Fibroblast of upper back skin (primary cell): Measurements from ENCODE around the gene SCYGR1.

Experiments used
- DNase-seq: peaks from one replicate; pipeline ENCODE4 v3.0.0-alpha.2; 2013

The SCYGR1 gene

DNA sequence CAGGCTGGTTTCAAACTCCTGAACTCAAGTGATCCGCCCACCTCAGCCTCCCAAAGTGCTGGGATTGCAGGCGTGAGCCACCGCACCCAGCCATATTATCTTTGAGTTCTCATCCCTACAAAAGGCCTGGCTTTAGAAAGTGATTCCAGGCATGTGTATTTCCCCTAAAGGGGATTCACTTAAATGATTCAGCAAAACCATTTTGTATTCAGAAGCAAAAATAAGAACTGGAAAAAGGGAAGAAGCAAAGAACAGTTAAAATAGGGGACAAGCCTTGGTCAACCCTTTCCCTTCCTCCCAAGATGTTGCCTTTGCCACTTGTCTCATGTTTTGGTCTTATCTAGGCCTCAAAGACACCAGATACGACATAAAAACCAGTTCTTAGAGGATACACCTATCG, 19.2 kb downstream of the SCYGR1 start:
- DNase-seq, result no peak

DNA sequence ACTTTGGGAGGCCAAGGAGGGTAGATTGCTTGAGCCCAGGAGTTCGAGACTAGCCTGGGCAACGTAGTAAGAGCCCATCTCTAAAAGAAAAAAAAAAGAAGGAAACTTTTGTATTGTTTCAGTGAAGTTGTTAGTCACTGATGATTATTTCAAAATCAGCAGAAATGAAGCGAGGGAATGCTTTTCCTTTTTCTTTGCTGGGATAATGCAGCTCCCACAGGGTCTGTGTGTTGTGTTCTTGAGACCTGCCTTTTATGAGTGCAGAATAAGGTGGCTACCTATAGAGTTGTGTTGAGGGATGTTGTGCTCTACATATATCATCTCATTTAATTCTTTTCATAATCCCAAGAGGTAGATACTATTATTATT, 20.3 kb downstream of the SCYGR1 start:
- no peak for DNase-seq

DNA sequence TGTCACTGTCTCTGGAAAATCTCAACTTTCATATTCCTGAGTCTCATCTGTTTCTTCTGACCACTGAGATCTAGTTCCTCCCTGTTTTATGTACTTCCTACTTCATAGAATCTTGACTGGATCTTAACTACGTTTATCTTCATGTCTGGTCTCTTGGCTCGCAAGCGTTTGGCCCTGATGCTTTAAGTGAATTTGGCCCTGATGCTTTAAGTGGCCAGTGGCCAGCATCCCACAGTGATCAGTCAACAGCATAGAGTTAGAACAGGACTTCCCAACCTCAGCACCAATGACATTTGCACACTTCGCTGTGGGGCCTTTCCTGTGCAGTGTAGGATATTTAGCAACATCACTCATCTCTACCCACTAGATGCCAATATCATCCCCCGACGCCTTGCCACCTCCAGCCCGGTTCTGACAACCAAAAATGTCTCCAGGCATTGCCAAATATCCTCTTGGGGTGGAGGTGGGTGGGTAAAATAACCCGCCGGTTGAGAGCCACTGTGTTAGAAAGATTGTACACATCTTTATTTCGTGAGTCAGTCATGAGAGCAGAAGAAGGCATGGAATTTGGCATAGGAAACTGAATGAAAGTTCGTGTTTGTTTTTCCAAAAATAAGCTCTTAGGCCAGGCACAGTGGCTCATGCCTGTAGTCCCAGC, 20.9 kb downstream of the SCYGR1 start:
- DNase-seq, result peak; percentile 64

DNA sequence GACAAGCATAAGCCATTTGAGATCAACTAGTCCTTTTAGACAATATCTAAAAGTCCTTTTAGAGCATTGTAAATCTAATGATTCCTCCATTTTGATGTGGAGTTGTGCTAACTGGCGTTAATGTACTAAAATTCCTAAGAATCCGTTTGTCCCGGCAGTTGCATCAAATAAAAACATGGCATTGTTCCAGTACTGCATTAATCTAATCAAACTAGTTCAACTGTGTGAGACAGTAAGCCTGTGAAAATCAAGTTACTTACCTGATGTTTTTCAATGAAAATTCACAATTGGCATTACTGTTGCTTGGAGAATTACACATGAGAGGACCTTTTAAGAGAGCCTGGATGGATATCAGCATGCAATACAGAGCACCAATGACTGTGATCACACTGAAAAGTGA, 21.9 kb downstream of the SCYGR1 start:
- no peak for DNase-seq

DNA sequence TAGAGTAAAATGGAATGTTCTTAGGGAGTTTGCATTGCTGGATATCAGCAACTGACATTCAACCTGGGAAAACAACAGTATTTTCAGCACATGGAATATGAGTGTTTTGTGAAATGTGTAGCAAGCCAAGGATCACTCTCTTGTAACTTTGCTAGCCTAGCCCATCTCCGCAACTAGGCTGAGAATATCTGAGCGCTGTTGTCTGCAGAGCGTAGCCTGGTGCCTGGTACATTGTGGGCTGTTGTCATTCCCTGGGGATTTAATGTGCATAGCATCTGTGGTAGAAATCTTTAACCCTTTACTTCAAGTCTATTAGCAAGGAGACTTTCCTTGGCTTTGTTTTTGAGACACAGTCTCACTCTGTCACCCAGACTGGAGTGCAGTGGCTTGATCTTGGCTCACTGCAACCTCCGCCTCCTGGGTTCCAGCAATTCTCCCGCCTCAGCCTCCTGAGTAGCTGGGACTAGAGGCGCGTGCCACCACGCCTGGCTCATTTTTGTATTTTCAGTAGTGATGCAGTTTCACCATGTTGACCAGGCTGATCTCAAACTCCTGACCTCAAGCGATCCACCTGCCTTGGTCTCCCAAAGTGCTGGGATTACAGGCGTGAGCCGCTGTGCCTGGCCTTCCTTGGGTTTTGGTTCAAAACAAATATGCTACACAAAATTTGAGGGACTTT, 23.0 kb downstream of the SCYGR1 start:
- DNase-seq, result peak; percentile 17

DNA sequence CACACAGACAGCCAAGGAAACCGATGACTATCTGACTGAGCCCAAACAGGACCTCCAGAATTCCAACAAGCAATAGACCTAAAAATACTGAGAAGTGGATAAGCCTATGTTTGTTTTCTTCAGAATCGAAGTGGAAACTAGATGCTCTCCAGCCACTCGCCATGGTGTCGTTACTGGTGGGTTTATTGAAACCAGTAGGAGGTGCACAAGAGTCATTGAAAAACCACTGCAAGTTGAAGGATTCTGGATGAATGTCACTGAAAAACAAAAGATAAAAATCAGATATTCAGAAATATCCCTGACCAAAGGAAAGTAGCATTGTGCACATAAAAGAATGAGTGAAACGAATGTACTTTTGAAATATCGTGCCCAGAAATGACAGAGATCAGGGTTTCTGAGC, 24.0 kb downstream of the SCYGR1 start:
- no peak for DNase-seq

DNA sequence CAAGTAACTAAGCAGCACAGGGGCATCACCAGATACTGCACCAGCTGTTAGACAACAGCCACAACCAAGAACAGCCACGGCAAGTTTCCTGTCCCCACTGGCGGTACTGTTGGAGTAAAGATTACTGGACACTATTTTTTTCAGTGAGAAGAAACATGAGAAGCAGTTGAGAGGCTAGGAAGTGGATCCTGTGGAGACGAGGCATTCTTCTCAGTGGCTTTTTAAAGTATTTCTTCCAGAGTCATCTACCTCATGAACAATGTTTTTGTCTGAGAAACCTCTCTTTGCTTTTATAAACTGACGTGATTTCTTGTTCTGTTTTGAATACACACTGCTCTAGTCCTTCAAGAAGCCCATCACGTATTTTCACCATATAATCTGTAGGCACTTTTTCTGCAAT, 27.4 kb downstream of the SCYGR1 start:
- no peak for DNase-seq

DNA sequence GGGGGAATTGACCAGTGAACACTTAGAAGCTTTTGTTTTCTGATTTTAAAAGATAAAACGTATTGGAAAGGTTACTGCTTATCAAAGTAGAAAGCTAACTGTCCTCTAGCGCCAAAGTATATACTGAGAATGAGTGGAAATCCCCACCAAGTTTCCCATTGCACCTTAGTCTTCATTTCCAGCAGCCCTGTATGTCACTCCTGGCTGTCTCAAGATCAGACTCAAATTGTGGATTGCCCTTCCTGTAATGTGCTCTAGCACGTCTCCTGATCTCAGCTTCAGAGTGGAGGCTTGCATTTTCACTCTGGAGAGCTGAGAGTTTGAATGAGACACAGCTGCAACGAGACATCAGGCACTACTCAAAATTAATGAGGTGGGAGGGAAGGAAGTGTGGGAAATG, 36.1 kb downstream of the SCYGR1 start:
- DNase-seq, result no peak

DNA sequence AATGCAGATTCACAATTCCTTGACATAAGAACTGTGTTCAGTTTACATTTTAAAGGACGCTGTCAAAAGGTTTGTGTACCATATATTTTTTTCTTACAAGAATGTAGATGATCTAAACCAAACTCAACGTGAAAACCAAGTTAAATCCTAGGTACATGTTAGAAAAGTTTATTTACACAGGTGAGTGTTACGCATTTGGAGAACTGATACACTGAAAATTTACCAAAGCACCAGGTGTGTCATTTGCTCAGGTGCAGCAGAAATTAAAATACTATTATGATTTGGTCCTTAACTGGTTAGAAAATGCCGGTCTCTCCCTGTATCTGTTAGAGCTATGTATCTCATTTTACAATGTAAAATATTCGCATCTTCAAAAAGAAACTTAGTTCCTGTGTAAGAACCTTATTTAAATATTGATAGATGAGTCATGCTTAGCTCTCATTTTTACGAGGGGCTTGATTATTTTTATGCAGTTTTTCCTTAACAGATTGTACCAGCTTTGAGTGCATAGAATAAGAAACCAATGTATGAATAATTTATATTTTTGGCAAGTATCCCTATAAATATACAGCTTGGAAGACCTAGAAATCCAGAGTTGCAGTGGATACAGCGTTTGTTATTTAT, 37.6 kb downstream of the SCYGR1 start:
- no peak for DNase-seq

DNA sequence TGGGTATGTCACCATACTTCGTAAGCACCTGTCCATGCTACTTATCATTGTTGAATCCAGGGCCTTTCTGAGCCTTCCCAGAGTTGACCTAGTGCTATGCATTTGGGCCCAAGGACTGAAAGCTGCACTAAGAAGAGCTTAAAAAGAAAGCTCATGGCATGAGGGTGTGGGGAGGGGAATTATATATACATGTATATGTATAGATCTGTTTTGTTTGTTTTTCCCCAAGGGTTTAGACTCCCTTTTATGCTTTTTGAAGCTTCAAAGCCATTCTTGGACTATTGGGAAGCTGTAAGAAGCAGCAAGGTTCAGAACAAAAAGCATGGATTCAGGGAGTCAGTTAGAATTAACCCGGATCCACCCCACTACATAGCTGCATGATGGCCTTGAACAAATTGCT, 39.4 kb downstream of the SCYGR1 start:
- no peak for DNase-seq

DNA sequence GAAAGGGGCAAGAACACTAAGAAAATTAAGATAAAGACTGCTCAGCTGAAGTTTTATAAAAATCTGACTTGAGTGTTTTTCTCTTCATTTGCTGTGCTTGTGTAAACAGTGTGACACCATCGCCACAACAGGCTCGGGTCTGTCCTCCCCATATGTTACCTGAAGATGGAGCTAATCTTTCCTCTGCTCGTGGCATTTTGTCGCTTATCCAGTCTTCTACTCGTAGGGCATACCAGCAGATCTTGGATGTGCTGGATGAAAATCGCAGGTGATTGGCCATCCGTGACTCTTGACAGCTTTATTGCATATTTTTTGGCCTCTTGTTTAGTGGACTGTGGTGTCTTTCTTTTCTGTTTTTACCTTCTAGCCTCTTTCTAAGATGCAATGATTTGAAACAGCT, 40.6 kb downstream of the SCYGR1 start:
- DNase-seq, result no peak

DNA sequence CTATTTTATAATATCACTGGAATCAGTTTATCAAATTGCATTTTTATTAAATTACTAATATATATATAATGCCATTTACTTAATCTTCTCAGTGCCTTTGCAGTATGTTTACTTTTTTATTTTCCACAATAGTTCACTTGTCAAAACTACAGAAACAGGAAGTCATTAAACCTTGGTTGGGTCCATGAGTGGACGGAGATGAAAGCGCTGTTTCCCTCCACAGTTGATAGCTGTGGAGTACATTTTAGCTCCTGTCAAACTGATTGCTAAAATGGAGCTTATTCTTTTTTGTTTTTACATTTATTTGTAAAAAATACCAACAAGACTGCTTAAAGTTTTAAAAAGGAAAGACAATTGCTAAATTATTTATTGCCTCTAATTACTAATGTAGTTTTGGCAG, 43.5 kb downstream of the SCYGR1 start:
- DNase-seq, result no peak

DNA sequence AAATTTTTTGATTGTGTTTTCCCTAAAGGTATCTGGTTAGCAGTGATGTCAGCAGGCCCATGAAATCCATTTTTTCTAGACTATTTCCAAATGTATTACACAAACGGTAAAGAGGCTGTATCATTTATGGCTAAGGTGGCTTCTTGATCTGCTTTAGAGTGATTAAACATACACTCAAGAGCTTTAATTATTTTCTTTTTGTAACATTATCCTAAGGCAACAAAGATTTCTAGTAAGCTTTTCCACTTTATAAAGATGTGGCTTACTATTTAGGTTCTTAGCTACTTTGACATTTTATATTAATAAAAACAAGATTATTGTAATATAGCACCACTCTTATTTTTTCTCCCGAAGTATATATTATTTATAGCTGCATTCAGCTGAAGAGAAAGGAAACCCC, 46.2 kb downstream of the SCYGR1 start:
- DNase-seq, result no peak

DNA sequence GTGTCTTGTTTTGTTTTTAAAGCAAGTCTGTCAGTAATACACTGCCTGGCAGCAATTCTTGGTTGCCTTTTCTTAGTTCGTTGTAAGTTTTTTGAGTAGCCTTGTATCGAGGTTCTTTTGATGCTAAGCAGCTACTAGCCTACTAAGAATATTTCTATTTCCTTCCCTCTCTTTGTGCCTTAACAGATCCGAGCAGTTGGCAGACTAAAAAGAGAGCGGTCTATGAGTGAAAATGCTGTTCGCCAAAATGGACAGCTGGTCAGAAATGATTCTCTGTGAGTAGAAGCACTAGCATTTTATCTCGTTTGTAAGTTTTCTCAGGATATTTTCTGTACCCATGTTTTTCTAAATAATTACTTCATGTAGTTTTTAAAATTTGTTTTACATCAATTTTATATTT, 47.6 kb downstream of the SCYGR1 start:
- no peak for DNase-seq

DNA sequence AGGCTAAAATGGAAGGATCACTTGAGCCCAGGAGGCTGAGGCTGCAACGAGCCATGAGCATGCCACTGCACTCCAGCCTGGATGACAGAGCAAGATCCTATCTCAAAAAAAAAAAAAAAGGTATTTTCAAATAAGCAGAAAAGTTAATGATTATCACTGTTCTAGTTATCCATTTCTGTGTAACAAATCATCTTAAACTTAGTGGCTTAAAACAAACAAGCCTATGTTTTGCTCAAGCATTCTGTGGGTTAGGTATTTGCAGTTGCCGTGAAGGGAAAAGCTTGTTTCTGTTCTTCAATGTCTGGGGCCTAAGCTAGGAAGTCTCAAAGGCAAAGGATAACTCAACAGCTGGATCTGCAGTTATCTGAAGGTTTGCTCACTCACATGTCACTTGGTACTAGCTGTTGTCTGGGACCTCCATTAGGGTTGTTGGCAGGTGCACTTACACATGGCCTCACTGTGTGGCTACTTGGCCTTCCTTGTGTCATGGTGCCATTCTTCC, 48.6 kb downstream of the SCYGR1 start:
- DNase-seq, result no peak
